Endothelial cell of umbilical vein (primary cell): ENCODE measurements around the gene USF3.

ENCODE experiments used
- CTCF ChIP-seq, 2 donors: IDR thresholded peaks; 1 replicate in 1 of 2; 2 replicates in 1 of 2; pipeline ENCODE4 v1.5.1; 2011; ENCODE audit warnings: low read length in 2 of 2, mild to moderate bottlenecking in 2 of 2, moderate library complexity in 2 of 2, control low read depth in 1 of 2, inconsistent platforms in 1 of 2, low read depth in 1 of 2; ENCODE audit not compliant: insufficient read depth in 1 of 2; ENCODE audit errors: extremely low read depth in 1 of 2
- EZH2 ChIP-seq: IDR thresholded peaks from 2 replicates; pipeline ENCODE4 v1.6.1; 2012; ENCODE audit warnings: borderline replicate concordance, low read depth, mild to moderate bottlenecking, moderate library complexity, low read length, inconsistent platforms; ENCODE audit not compliant: severe bottlenecking
- POLR2A ChIP-seq: IDR thresholded peaks from 2 replicates; pipeline ENCODE4 v1.6.1; 2012; ENCODE audit warnings: low read depth, mild to moderate bottlenecking, control low read depth, low read length

- no peak for TF ChIP-seq EZH2
- TF ChIP-seq CTCF (IDR thresholded peaks at IDR 0.05; ENCODE audit: extremely low read depth in 1 of 2, insufficient read depth in 1 of 2, low read depth in 1 of 2, low read length in 2 of 2): no peak
- no peak for TF ChIP-seq POLR2A
These were observed 18.7 kb downstream of the USF3 start for GRCh38 chr3:113677737-113678136.
